ENCODE measurements around the gene CMSS1. TPM values are rescaled to one million over a fixed set of nuclear protein-coding genes. Genes with fewer than 3 reads are reported as not detected.

The CMSS1 gene
- total and polyA plus RNA-seq, 7 experiments from 2014 or later, result 14.9 to 47.7 (median 18.4) TPM

DNA sequence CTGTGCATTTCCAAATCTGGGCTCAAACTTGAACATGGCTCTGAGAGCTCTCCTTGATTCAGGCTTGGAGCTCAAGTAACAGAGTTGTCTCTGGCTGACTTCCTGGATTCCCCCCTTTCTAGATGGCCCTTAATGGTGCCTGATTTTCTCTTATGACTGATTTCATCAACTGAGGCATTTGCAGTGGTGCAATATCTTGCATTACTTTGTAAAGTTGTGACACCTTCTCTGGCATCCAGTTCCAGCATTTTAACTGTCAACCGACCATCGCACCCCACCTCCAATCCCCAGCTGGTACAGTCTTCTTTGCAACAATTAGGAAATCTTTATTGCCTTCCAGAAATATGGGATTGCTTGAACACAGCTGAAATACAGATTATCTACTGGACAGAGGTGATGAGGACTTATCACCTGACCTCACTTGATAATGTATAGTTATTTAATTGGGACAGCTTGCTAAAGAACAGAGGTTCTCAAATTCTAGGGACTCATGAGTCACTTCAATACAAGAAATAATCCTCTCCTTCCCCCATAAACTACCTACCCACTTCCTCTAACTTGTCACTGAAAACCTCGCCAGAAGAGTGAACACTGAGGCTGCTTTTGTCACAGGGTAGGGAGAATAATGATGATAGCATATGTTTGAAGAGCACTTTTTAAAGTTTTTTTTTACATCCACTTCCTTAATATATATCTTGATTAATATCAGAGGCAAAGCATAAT, 254.8 kb downstream of the CMSS1 start:
- ChIA-PET CTCF (interaction anchor here (1.0 kb wide), 1 partner anchor 189 kb away, joined by 3 read pairs; no protein-coding TSS in a partner anchor), POLR2A (no interaction called here)
- intact Hi-C loops (cut with micrococcal nuclease), result loop anchor here in 1 of 2 donors (1.0 to 2.0 kb wide), 3 partner anchors 15 to 328 kb away; partner anchors contain the start of genes LNP1 and TOMM70
- no peaks in the 10 kb centered on the region for H3K36me3 ChIP-seq (ENCODE audit: control insufficient read depth in 2 of 3, insufficient read depth in 3 of 3, low read length in 3 of 3)
- Mint-ChIP-seq H3K4me1 (peaks cover 33 to 71% (median 59%) of the 10 kb centered on the region in 7 donors), H3K27me3 (no peaks in the 10 kb centered on the region), H3K36me3 (peaks cover 0 to 34% (median 0%) of the 10 kb centered on the region in 5 donors), H3K27ac (peak overlapping the region in 4 of 9 donors; percentile 17 to 92 (median 20)), H3K9me3 (peaks cover 0 to 12% (median 0%) of the 10 kb centered on the region in 11 donors), H3K4me3 (peak overlapping the region in 9 of 10 donors; percentile 6 to 82 (median 47))
- H3K9me3 ChIP-seq (ENCODE audit: control insufficient read depth in 2 of 3, low read length in 3 of 3), result no peaks in the 10 kb centered on the region
- no peak overlapping the region for H3K4me3 ChIP-seq (ENCODE audit: low read length)
- peaks cover 16 to 31% of the 10 kb centered on the region in 2 donors for H3K4me1 ChIP-seq (ENCODE audit: control insufficient read depth in 2 of 2, insufficient read depth in 2 of 2, low read length in 2 of 2)
- H3K27me3 ChIP-seq (ENCODE audit: control insufficient read depth in 2 of 2, insufficient read depth in 2 of 2, low read length in 2 of 2), result no peaks in the 10 kb centered on the region
- H3K27ac ChIP-seq (ENCODE audit: low read depth, low read length), result no peak overlapping the region
- DNase-seq (peak in 2 of 9 donors; percentile 13 to 17), ATAC-seq (peak; percentile 67)

DNA sequence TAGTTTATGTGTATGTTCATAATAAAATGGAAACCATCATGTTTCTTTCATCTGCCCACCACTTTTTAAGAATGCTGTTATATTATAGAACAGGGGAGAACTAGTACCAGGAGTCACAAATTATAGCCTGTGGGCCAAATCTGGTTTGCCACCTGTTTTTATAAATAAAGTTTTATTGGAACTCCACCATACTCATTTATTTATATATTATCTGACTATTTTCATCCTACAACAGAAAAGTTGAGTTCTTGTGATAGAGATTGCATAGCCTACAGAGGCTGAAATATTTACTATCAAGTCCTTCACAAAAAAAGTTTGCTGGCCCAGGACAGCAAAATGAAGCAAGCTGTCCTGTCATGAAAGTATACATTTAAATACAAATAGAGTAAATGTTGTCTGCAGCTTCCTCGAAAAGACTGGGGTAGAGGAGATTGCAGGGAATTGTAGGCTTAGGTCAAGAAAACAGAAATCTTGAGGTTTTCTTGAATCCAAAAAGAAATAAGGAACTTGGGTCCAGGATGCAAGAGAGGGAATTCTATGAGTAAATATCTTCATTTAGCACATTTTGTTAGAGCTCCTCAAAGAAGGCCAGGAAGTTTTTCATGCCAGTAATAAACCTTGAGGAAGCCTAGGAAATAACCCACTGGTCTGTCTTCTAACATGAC, 255.5 kb downstream of the CMSS1 start:
- intact Hi-C loops (cut with micrococcal nuclease), result loop anchor here in 1 of 2 donors (2.0 kb wide), 2 partner anchors 206 to 328 kb away; partner anchors contain the start of genes LNP1 and TOMM70
- H3K4me1 ChIP-seq (ENCODE audit: control insufficient read depth in 2 of 2, insufficient read depth in 2 of 2, low read length in 2 of 2), result peaks cover 16 to 31% of the 10 kb centered on the region in 2 donors
- peak overlapping the region in 4 of 9 donors; percentile 10 to 92 (median 38) for H3K27ac Mint-ChIP-seq
- no peaks in the 10 kb centered on the region for H3K9me3 ChIP-seq (ENCODE audit: control insufficient read depth in 2 of 3, low read length in 3 of 3)
- ATAC-seq, result no peak
- H3K9me3 Mint-ChIP-seq, result peaks cover 0 to 12% (median 0%) of the 10 kb centered on the region in 11 donors
- H3K27me3 Mint-ChIP-seq, result no peaks in the 10 kb centered on the region
- no peak overlapping the region for H3K27ac ChIP-seq (ENCODE audit: low read depth, low read length)
- ChIA-PET POLR2A (interaction anchor here (1.0 kb wide), 1 partner anchor 187 kb away, joined by 3 read pairs; the partner anchor contains the start of gene TBC1D23), CTCF (no interaction called here)
- peaks cover 33 to 71% (median 59%) of the 10 kb centered on the region in 7 donors for H3K4me1 Mint-ChIP-seq
- peak overlapping the region; percentile 54 to 82 (median 76) for H3K4me3 Mint-ChIP-seq
- H3K36me3 Mint-ChIP-seq, result peaks cover 0 to 34% (median 0%) of the 10 kb centered on the region in 5 donors
- H3K4me3 ChIP-seq (ENCODE audit: low read length), result no peak overlapping the region
- H3K27me3 ChIP-seq (ENCODE audit: control insufficient read depth in 2 of 2, insufficient read depth in 2 of 2, low read length in 2 of 2), result no peaks in the 10 kb centered on the region
- DNase-seq, result no peak
- no peaks in the 10 kb centered on the region for H3K36me3 ChIP-seq (ENCODE audit: control insufficient read depth in 2 of 3, insufficient read depth in 3 of 3, low read length in 3 of 3)

DNA sequence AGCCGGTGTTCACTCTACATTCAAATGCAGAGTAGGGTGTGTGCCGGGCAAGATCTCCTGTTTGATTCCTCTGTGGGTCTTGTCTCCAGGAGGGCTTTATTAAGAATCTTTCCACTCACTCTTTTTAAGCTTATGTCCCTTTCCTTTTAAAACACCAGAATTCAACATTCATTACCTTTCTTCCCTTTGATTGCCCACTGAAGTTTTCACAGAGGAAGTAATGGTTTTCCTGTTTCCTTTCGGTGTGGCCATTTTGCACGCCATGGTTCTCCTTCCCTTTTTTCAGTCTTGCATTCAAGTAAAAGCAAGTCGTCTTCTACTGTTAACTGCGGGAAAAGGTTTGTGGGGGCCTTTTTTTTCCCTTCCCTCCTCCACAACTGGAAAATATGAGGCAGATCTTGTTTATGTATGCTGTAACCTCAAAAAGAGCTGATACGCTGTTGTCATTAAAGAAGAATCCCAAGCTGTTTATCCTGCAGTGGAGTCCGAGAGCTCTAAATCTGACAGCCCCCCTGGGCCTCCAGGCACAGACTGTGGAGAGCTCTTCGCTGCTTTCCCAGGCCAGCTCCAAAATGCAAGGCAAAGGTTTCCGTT, 256.1 kb downstream of the CMSS1 start:
- ATAC-seq, result no peak
- no peak overlapping the region for H3K27ac ChIP-seq (ENCODE audit: low read depth, low read length)
- Mint-ChIP-seq H3K27ac (peak overlapping the region in 4 of 9 donors; percentile 10 to 92 (median 38)), H3K36me3 (peaks cover 0 to 34% (median 0%) of the 10 kb centered on the region in 5 donors), H3K9me3 (peaks cover 0 to 12% (median 0%) of the 10 kb centered on the region in 11 donors), H3K4me3 (peak overlapping the region; percentile 54 to 82 (median 76)), H3K27me3 (no peaks in the 10 kb centered on the region), H3K4me1 (peaks cover 33 to 69% (median 58%) of the 10 kb centered on the region in 7 donors)
- peak in 3 of 9 donors; percentile 2 to 32 (median 10) for DNase-seq
- no peaks in the 10 kb centered on the region for H3K27me3 ChIP-seq (ENCODE audit: control insufficient read depth in 2 of 2, insufficient read depth in 2 of 2, low read length in 2 of 2)
- peaks cover 16 to 31% of the 10 kb centered on the region in 2 donors for H3K4me1 ChIP-seq (ENCODE audit: control insufficient read depth in 2 of 2, insufficient read depth in 2 of 2, low read length in 2 of 2)
- peak overlapping the region; percentile 8 for H3K4me3 ChIP-seq (ENCODE audit: low read length)
- H3K9me3 ChIP-seq (ENCODE audit: control insufficient read depth in 2 of 3, low read length in 3 of 3), result no peaks in the 10 kb centered on the region
- ChIA-PET POLR2A (interaction anchor here (0.6 to 1.0 kb wide), 3 partner anchors 187 to 1249 kb away, joined by 3 to 5 read pairs (median 3); partner anchors contain the start of gene TBC1D23), CTCF (no interaction called here)
- intact Hi-C loops (cut with micrococcal nuclease), result loop anchor here in 1 of 2 donors (2.0 kb wide), 2 partner anchors 207 to 327 kb away; partner anchors contain the start of genes LNP1 and TOMM70
- H3K36me3 ChIP-seq (ENCODE audit: control insufficient read depth in 2 of 3, insufficient read depth in 3 of 3, low read length in 3 of 3), result no peaks in the 10 kb centered on the region

DNA sequence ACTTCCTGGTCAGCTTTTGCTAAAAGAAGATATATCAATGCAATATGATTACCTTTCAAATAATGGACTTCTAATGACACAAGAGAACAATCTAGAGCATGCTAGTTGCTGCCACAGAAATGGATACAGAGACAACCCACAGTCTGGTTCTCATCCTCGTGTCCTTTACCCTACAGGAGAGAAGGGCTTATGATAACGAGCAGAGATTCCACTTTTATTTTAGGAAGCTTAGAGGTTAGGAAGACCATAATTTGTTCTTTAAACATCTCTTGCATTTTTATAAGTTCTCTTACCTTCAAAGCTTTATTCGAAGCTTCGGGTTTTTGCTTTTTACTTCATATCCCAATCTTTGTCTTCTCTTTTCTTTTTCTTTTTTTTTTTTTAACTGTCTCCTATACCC, 257.5 kb downstream of the CMSS1 start:
- H3K4me1 ChIP-seq (ENCODE audit: control insufficient read depth in 2 of 2, insufficient read depth in 2 of 2, low read length in 2 of 2), result peaks cover 16 to 31% of the 10 kb centered on the region in 2 donors
- intact Hi-C loops (cut with micrococcal nuclease), result no loop called here
- no peak for DNase-seq
- H3K27ac Mint-ChIP-seq, result peak overlapping the region in 2 of 9 donors; percentile 53 to 83
- ChIA-PET POLR2A (no interaction called here), CTCF (interaction anchor here (0.8 kb wide), 1 partner anchor 258 kb away, joined by 3 read pairs; no protein-coding TSS in a partner anchor)
- ATAC-seq, result no peak
- H3K27me3 ChIP-seq (ENCODE audit: control insufficient read depth in 2 of 2, insufficient read depth in 2 of 2, low read length in 2 of 2), result no peaks in the 10 kb centered on the region
- peaks cover 0 to 12% (median 0%) of the 10 kb centered on the region in 11 donors for H3K9me3 Mint-ChIP-seq
- no peaks in the 10 kb centered on the region for H3K27me3 Mint-ChIP-seq
- no peaks in the 10 kb centered on the region for H3K9me3 ChIP-seq (ENCODE audit: control insufficient read depth in 2 of 3, low read length in 3 of 3)
- H3K36me3 ChIP-seq (ENCODE audit: control insufficient read depth in 2 of 3, insufficient read depth in 3 of 3, low read length in 3 of 3), result no peaks in the 10 kb centered on the region
- no peak overlapping the region for H3K27ac ChIP-seq (ENCODE audit: low read depth, low read length)
- peak overlapping the region in 5 of 10 donors; percentile 11 to 70 (median 50) for H3K4me3 Mint-ChIP-seq
- H3K4me1 Mint-ChIP-seq, result peaks cover 30 to 57% (median 50%) of the 10 kb centered on the region in 7 donors
- peaks cover 0 to 32% (median 4%) of the 10 kb centered on the region in 5 donors for H3K36me3 Mint-ChIP-seq
- no peak overlapping the region for H3K4me3 ChIP-seq (ENCODE audit: low read length)

DNA sequence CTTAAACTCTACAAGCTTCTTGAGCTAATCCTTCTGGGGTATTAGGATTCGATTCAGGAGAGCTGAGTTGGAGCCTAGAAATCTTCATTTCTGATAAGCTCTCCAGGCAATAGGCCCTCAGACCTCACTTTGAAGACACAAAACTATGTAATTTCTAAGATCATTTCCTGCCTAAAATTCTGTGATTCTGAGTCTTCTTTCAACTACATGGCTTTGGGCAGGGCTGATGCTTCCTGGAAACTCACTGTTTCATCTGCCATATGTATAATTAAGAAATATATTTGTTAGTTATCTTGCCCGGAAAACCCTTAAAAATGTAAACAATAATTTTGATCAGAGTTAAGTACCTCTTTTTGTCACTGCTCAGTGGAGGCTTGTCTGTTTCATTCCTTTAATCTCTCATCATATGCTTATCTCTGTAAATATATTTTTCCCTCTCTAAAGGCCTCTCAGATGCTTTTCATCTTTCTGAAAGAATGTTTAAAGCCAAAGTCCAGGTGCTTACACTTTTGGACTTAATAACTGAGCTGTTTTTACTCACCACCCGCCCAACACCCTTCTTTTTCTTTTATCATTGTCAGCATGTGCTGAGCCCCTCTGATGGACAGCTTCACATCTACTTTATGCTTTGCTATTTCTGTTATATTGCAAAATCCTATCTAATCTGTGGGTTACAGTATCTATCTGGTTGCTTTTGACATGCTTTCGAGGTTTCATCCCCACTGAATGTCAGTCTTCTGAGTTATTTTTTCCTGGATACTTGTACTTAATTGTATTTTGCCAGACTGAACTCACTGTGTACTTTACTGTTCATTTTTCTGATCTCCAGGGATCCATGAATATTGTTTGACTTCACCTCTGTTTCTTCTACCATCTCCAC, 258.4 kb downstream of the CMSS1 start:
- POLR2A ChIA-PET, result no interaction called here
- Histone ChIP-seq H3K27me3 (ENCODE audit: control insufficient read depth in 2 of 2, insufficient read depth in 2 of 2, low read length in 2 of 2) (no peaks in the 10 kb centered on the region), H3K27ac (ENCODE audit: low read depth, low read length) (no peak overlapping the region), H3K9me3 (ENCODE audit: control insufficient read depth in 2 of 3, low read length in 3 of 3) (no peaks in the 10 kb centered on the region), H3K4me1 (ENCODE audit: control insufficient read depth in 2 of 2, insufficient read depth in 2 of 2, low read length in 2 of 2) (peaks cover 16 to 31% of the 10 kb centered on the region in 2 donors), H3K4me3 (ENCODE audit: low read length) (no peak overlapping the region), H3K36me3 (ENCODE audit: control insufficient read depth in 2 of 3, insufficient read depth in 3 of 3, low read length in 3 of 3) (no peaks in the 10 kb centered on the region)
- peaks cover 0 to 38% (median 4%) of the 10 kb centered on the region in 5 donors for H3K36me3 Mint-ChIP-seq
- peak; percentile 16 for ATAC-seq
- peaks cover 0 to 12% (median 0%) of the 10 kb centered on the region in 11 donors for H3K9me3 Mint-ChIP-seq
- intact Hi-C loops (cut with micrococcal nuclease), result no loop called here
- DNase-seq, result peak in 1 of 9 donors; percentile 16
- CTCF ChIA-PET, result interaction anchor here (1.1 kb wide), 1 partner anchor 178 kb away, joined by 3 read pairs; no protein-coding TSS in a partner anchor
- H3K4me1 Mint-ChIP-seq, result peaks cover 30 to 56% (median 49%) of the 10 kb centered on the region in 7 donors
- peak overlapping the region in 6 of 10 donors; percentile 2 to 61 (median 21) for H3K4me3 Mint-ChIP-seq
- peak overlapping the region in 6 of 9 donors; percentile 5 to 71 (median 48) for H3K27ac Mint-ChIP-seq
- H3K27me3 Mint-ChIP-seq, result no peaks in the 10 kb centered on the region

Measured in naive thymus-derived CD4-positive, alpha-beta T cell (primary cell).